ENCODE data around the gene PRSS33. TPM values are rescaled to one million over a fixed set of nuclear protein-coding genes. Genes with fewer than 3 reads are reported as not detected.

PRSS33 gene
- total and polyA plus RNA-seq, 2 of the 8 experiments (the other 6 are each of a cell fraction or from before 2014, with no cell fraction given): 0.09 TPM; not detected in 1

DNA sequence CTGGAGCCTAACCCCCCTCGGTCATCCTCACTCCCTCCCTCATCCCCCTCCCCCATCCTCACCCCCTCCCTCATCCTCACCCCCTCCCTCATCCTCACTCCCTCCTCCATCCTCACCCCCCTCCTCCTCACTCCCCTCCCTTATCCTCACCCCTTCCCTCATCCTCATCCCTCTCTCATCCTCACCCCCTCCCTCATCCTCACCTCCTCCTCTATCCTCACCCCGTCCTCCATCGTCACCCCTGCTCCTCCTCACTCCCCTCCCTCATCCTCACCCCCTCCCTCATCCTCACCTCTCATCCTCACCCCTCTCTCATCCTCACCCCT, 571 bp downstream of the PRSS33 start:
- WGBS, 2 experiments (ENCODE audit: extremely low coverage in 1 of 2, insufficient coverage in 1 of 2, insufficient read length in 1 of 2, insufficient replicate concordance in 2 of 2, low coverage in 1 of 2, low lambda C conversion rate in 2 of 2, missing lambda C conversion rate in 1 of 2): 100% methylated on average over 2 of the region's 3 CpGs; no CpG with 5 or more reads in 1 of the 2 experiments
- CTCF ChIA-PET (ENCODE audit: partially characterized antibody): no interaction called here
- H3K14ac ChIP-seq (ENCODE audit: insufficient read length): no peak overlapping the region

More for the DNA sequence above, 571 bp downstream of the PRSS33 start:
- no peak overlapping the region for H2BK5ac ChIP-seq (ENCODE audit: low read depth, low read length)
- H3K79me1 ChIP-seq (ENCODE audit: low read depth, low read length): no peaks in the 10 kb centered on the region; the same call in 1 of the 2 replicates
- no peak for TF ChIP-seq BACH1 (IDR thresholded peaks at IDR 0.05; ENCODE audit: low read length)
- TF ChIP-seq KDM5A (IDR thresholded peaks at IDR 0.05; ENCODE audit: low read length): no peak
- no peak for TF ChIP-seq NANOG (IDR thresholded peaks at IDR 0.05; ENCODE audit: insufficient read depth, low read depth, low read length, poor library complexity, severe bottlenecking)
- no peak for TF ChIP-seq CBX5 (IDR thresholded peaks at IDR 0.05; ENCODE audit: low read depth, low read length)
- H4K5ac ChIP-seq (ENCODE audit: insufficient read length, low read depth, low read length): no peak overlapping the region
- H2BK120ac ChIP-seq (replicated peaks; ENCODE audit: low read depth, low read length): no peak overlapping the region
- H3K9me3 ChIP-seq (ENCODE audit: insufficient read depth in 2 of 2, low read depth in 1 of 2, low read length in 1 of 2): no peaks in the 10 kb centered on the region
- no peaks in the 10 kb centered on the region for H4K20me1 ChIP-seq (replicated peaks in 1 of 2; ENCODE audit: control insufficient read depth in 1 of 2, insufficient read depth in 2 of 2, low read length in 2 of 2)
- H3K4ac ChIP-seq (replicated peaks; ENCODE audit: insufficient read length, low read depth, low read length): no peak overlapping the region
- POLR2A ChIA-PET (ENCODE audit: partially characterized antibody): no interaction called here
- H3K23me2 ChIP-seq (ENCODE audit: low read depth, low read length): no peaks in the 10 kb centered on the region; the same call in 1 of the 2 replicates
- peaks cover 0 to 3% (median 2%) of the 10 kb centered on the region in 4 experiments; a peak in 1 of 7 replicates for H3K4me1 ChIP-seq (replicated peaks in 1 of 4; ENCODE audit: control insufficient read depth in 3 of 4, insufficient read depth in 4 of 4, low read length in 3 of 4)
- no peak overlapping the region for H2AK5ac ChIP-seq (ENCODE audit: low read depth, low read length)
- no peak overlapping the region for H3K18ac ChIP-seq (ENCODE audit: extremely low read depth, low read length)
- H2BK15ac ChIP-seq (ENCODE audit: low read length): no peak overlapping the region
- no peak overlapping the region for H3K4me3 ChIP-seq (ENCODE audit: extremely low read depth in 1 of 4, insufficient read depth in 2 of 4, low read depth in 3 of 4, low read length in 4 of 4)
- H3K79me2 ChIP-seq (ENCODE audit: control insufficient read depth in 1 of 2, insufficient read depth in 2 of 2, low read length in 2 of 2): no peaks in the 10 kb centered on the region
- H3K9ac ChIP-seq (replicated peaks in 1 of 4; ENCODE audit: extremely low read depth in 1 of 4, low read depth in 3 of 4, low read length in 3 of 4): no peak overlapping the region
- H2AFZ ChIP-seq (ENCODE audit: low read length): no peak overlapping the region
- no peak overlapping the region for H3K23ac ChIP-seq (ENCODE audit: insufficient read length)
- H2BK20ac ChIP-seq (ENCODE audit: low read length): no peak overlapping the region
- no peak overlapping the region for H2BK12ac ChIP-seq (ENCODE audit: low read depth, low read length)
- FAIRE-seq (no peak), DNase-seq (ENCODE audit: low read depth in 1 of 2, low spot score in 2 of 2) (no peak)
- H4K91ac ChIP-seq (replicated peaks; ENCODE audit: insufficient read length, low read length): no peak overlapping the region
- H4K8ac ChIP-seq (ENCODE audit: extremely low read depth, insufficient read depth, low read length): no peak overlapping the region
- no peaks in the 10 kb centered on the region for H3K36me3 ChIP-seq (ENCODE audit: control insufficient read depth in 2 of 4, insufficient read depth in 4 of 4, low read length in 3 of 4)
- H3K4me2 ChIP-seq (ENCODE audit: insufficient read depth in 1 of 2, low read depth in 2 of 2, low read length in 2 of 2): no peak overlapping the region; a peak in 1 of 4 replicates
- H3K56ac ChIP-seq (replicated peaks; ENCODE audit: insufficient read length, low read depth, low read length): no peak overlapping the region
- no peak overlapping the region for H3K27ac ChIP-seq (ENCODE audit: low read depth, low read length)
- peaks cover 0 to 3% (median 0%) of the 10 kb centered on the region in 4 experiments; a peak in 1 of 7 replicates for H3K27me3 ChIP-seq (replicated peaks in 1 of 4; ENCODE audit: control insufficient read depth in 3 of 4, extremely low read depth in 1 of 4, insufficient read depth in 3 of 4, low read length in 3 of 4)
